ENCODE data around the gene PCDHGA1. TPM values are rescaled to one million over a fixed set of nuclear protein-coding genes. Genes with fewer than 3 reads are reported as not detected.
A peak's percentile ranks its signal among the peaks of the same experiment; 100 is the strongest.

The PCDHGA1 gene
- total and polyA plus RNA-seq, 2 of the 4 experiments (the other 2 are of a cell fraction) = 0.90 to 0.92 TPM

DNA sequence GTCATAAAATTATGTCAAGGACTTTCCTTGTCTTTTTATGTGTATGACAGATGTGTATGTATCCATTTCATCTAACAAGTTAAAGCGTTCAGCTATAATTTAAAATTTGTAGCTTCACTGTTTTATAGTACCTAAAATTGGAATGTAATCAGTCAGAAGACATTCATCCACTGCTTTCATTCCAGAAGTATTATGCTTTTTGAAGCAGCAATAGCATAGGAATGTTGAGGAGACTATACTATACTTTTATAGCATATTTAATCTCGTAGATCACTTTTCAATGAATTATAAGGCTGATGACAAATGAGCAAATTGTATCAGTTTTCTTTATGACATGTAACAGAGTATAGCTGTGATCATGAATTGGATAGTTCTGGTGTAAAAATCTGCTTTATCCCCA is 106.9 kb downstream of the PCDHGA1 start:
- H4K5ac ChIP-seq (ENCODE audit: low read depth, low read length) = no peak overlapping the region
- H3K14ac ChIP-seq (replicated peaks; ENCODE audit: low read depth, low read length) = no peak overlapping the region
- no peak overlapping the region for H3K4me3 ChIP-seq (ENCODE audit: insufficient read depth, low read depth, low read length)
- ChIA-PET CTCF (interaction anchor here (1.0 to 1.2 kb wide), 3 partner anchors 9 to 155 kb away, joined by 3 to 5 read pairs (median 4); partner anchors contain the start of gene PCDHGA11), POLR2A (ENCODE audit: unreplicated experiment) (no interaction called here)
- BruUV-seq (replicated peaks) = no TSS peak
- no peak overlapping the region for H3K9ac ChIP-seq (ENCODE audit: low read depth, low read length)
- no peak overlapping the region for H3K18ac ChIP-seq (ENCODE audit: low read depth, low read length)
- DNase-seq = peak; percentile 52
- ATAC-seq (ENCODE audit: low read depth) = peak; percentile 75
- H4K91ac ChIP-seq (ENCODE audit: insufficient read depth, low read depth, low read length) = no peak overlapping the region
- H2AK9ac ChIP-seq (replicated peaks; ENCODE audit: low read depth, low read length, poor library complexity) = no peak overlapping the region
- intact Hi-C loops (cut with micrococcal nuclease) (no loop called here), dilution Hi-C loops (cut with HindIII; ENCODE audit: low sequenced_read_pairs, unreplicated experiment) (no loop called here), in situ Hi-C loops (cut with MboI; ENCODE audit: low sequenced_read_pairs) (no loop called here)
- H4K8ac ChIP-seq (ENCODE audit: low read depth in 2 of 2, low read length in 2 of 2) = no peak overlapping the region
- H3K4me2 ChIP-seq (ENCODE audit: low read depth, low read length) = peak overlapping the region; percentile 63; the same call in 1 of the 2 replicates
- peak overlapping the region; percentile 72 for H2BK5ac ChIP-seq (ENCODE audit: low read depth, low read length, poor library complexity, severe bottlenecking)
- no peak overlapping the region for H2BK120ac ChIP-seq (ENCODE audit: low read depth, low read length)
- H3K23ac ChIP-seq (ENCODE audit: low read depth, low read length) = no peak overlapping the region
- no peak for TF ChIP-seq RCOR1 (IDR thresholded peaks at IDR 0.05; ENCODE audit: insufficient replicate concordance, low read length)
- TF ChIP-seq NFE2L2 (IDR thresholded peaks at IDR 0.05; ENCODE audit: low read depth, low read length) = no peak
- no peaks in the 10 kb centered on the region for H3K9me1 ChIP-seq (ENCODE audit: insufficient read depth, low read length)
- H2BK15ac ChIP-seq (ENCODE audit: low read depth, low read length) = no peak overlapping the region
- peaks cover 11% of the 10 kb centered on the region for H3K36me3 ChIP-seq (ENCODE audit: control insufficient read depth, insufficient read depth, low read length)
- H2BK20ac ChIP-seq (ENCODE audit: low read depth, low read length) = no peak overlapping the region
- no peak overlapping the region for H3K4ac ChIP-seq (ENCODE audit: low read depth, low read length)
- H3K56ac ChIP-seq (ENCODE audit: extremely low read depth, insufficient read depth, low read length) = no peak overlapping the region
- no peak overlapping the region for H2AK5ac ChIP-seq (ENCODE audit: low read depth, low read length)
- H3K27ac ChIP-seq (ENCODE audit: insufficient read depth, low read length) = no peak overlapping the region
- H4K20me1 ChIP-seq (ENCODE audit: insufficient read depth, low read length) = no peaks in the 10 kb centered on the region
- WGBS, 2 experiments (ENCODE audit: extremely low coverage in 2 of 2, insufficient read length in 1 of 2) = no CpG with 5 or more reads among the region's 2 CpGs
- peaks cover 2% of the 10 kb centered on the region; the same call in 1 of the 2 replicates for H3K4me1 ChIP-seq (ENCODE audit: control insufficient read depth, insufficient read depth, low read length)
- no peak overlapping the region for H2AFZ ChIP-seq (replicated peaks; ENCODE audit: low read length, poor library complexity)
- H3K79me1 ChIP-seq (ENCODE audit: low read depth in 1 of 2, low read length in 2 of 2) = peaks cover 25 to 32% of the 10 kb centered on the region in 2 experiments
- H3K9me3 ChIP-seq (ENCODE audit: control insufficient read depth, insufficient read depth, low read length) = peaks cover 13% of the 10 kb centered on the region; the same call in 1 of the 2 replicates
- no peaks in the 10 kb centered on the region for H3K27me3 ChIP-seq (ENCODE audit: control insufficient read depth, insufficient read depth, low read length)
